H1 (cell line): ENCODE results near the gene TENT4B. TPM values are rescaled to one million over a fixed set of nuclear protein-coding genes. Genes with fewer than 3 reads are reported as not detected.

Experiments used
- CHD1 ChIP-seq: IDR thresholded peaks from 2 replicates; pipeline ENCODE4 v1.6.1; 2012; ENCODE audit warnings: low read depth, low read length, improper control_type of control experiment
- POLR2A ChIP-seq, 2 experiments: IDR thresholded peaks; 1 replicate in 1 of 2; 2 replicates in 1 of 2; pipeline ENCODE4 v1.6.1; 2011; ENCODE audit warnings: low read depth in 2 of 2, low read length in 2 of 2, mild to moderate bottlenecking in 2 of 2; ENCODE audit errors: control extremely low read depth in 1 of 2
- RAD21 ChIP-seq, 2 experiments: IDR thresholded peaks in 1 of 2; conservative IDR thresholded peaks in 1 of 2; 2 replicates each; pipeline ENCODE4 v1.6.1; 2011; ENCODE audit warnings: low read depth in 2 of 2, low read length in 2 of 2, improper control_type of control experiment in 1 of 2, inconsistent platforms in 1 of 2, mild to moderate bottlenecking in 1 of 2, moderate library complexity in 1 of 2
- SAP30 ChIP-seq: fragments of 300-600 bp; sonication (generic); IDR thresholded peaks from 2 replicates; pipeline ENCODE4 v1.7.1; 2012; ENCODE audit warnings: low read length, moderate library complexity, mild to moderate bottlenecking, inconsistent platforms; ENCODE audit not compliant: insufficient read depth, insufficient replicate concordance
- TCF12 ChIP-seq: IDR thresholded peaks from 2 replicates; pipeline ENCODE4 v1.6.1; 2011; ENCODE audit warnings: low read depth, mild to moderate bottlenecking, low read length
- YY1 ChIP-seq: IDR thresholded peaks from 2 replicates; pipeline ENCODE4 v1.6.1; 2011; ENCODE audit warnings: low read depth, mild to moderate bottlenecking, low read length
- polyA plus RNA-seq, 7 experiments: library from polyadenylated mRNA; depleted of rRNA in 3 of 7; stranded (reverse) in 5 of 7; unstranded in 2 of 7; fragments of >200 nt in 5 of 7; fragments of 200-250 nt in 2 of 7; gene quantifications; 1 replicate in 5 of 7; 2 replicates in 1 of 7; 4 replicates in 1 of 7; pipeline versions ENCODE4 v1.2.1 to v1.2.3, GENCODE V29; 2011 to 2013; ENCODE audit warnings: missing spikeins in 2 of 7, mixed read lengths in 2 of 7
- total RNA-seq: library from RNA; stranded (reverse); fragmentation: NEBNext Ultra II Directional; extraction: Animal tissue kit (Norgen Biotek cat#: 25700); gene quantifications from 2 replicates; pipeline ENCODE4 v1.2.1, GENCODE V29; 2021
- TF ChIP-seq, protein P1 (sequence below): IDR thresholded peaks from 2 replicates; pipeline ENCODE4 v1.6.1; 2011; ENCODE audit warnings: low read depth, mild to moderate bottlenecking, low read length; ENCODE audit not compliant: insufficient read depth

The TENT4B gene
- total and polyA plus RNA-seq, 2 of the 8 experiments (the other 6 are each of a cell fraction or from before 2014, with no cell fraction given): 4.2 to 15.7 TPM

DNA sequence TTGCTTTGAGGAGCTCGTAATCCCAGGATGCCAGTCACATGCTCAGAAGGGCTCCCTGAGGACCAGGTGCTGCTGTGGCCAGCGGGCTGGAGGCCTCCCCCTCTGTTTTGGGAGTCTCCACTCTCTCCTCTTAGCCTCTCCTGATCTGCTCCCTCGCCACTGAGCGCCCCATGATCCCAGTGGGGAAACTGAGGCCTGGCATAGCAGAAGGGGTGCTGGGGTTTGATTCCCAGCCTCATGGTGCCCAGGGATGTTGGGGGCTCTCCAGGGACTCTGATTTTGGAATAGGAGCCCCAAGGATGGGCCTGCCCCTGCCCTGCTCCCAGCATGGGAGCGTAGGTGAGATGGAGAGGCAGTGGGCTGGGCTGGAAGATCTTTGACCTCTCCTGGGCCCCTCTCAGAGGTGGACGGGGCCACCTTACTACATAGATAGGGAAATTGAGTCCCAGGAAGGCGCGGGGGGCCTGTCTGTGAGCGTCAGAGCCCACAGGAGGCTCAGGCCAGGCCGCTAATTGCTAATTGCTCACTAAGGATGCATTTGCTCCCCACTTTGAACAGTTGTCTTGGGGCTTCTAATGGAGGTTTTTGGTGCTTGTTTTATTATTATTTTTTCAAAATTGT, 112.7 kb downstream of the TENT4B start (continued):
- no peak for TF ChIP-seq SAP30
- no peak for TF ChIP-seq YY1
- no peak for TF ChIP-seq TCF12
- no peak for TF ChIP-seq CHD1
- TF ChIP-seq, protein P1, sequence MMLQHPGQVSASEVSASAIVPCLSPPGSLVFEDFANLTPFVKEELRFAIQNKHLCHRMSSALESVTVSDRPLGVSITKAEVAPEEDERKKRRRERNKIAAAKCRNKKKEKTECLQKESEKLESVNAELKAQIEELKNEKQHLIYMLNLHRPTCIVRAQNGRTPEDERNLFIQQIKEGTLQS: no peak
- no peak for TF ChIP-seq RAD21 (IDR thresholded peaks at IDR 0.05 in 1 of 2, conservative IDR thresholded peaks at IDR 0.05 in 1 of 2; ENCODE audit: low read depth in 2 of 2, low read length in 2 of 2)
- no peak for TF ChIP-seq POLR2A (IDR thresholded peaks at IDR 0.05; ENCODE audit: control extremely low read depth in 1 of 2, low read depth in 2 of 2, low read length in 2 of 2)
